HG03025 (cell line): ENCODE data around the gene HERC2.

Experiments used
- ATAC-seq: cut with Tn5 transposase; IDR thresholded peaks from one replicate; pipeline ENCODE4 v1.9.1; 2021; ENCODE audit warnings: mild to moderate bottlenecking, moderate library complexity; ENCODE audit not compliant: unreplicated experiment, low FRiP score

Gene HERC2

GRCh38 chr15:28099555-28100140 is 222.3 kb downstream of the HERC2 start:
- ATAC-seq = no peak

DNA sequence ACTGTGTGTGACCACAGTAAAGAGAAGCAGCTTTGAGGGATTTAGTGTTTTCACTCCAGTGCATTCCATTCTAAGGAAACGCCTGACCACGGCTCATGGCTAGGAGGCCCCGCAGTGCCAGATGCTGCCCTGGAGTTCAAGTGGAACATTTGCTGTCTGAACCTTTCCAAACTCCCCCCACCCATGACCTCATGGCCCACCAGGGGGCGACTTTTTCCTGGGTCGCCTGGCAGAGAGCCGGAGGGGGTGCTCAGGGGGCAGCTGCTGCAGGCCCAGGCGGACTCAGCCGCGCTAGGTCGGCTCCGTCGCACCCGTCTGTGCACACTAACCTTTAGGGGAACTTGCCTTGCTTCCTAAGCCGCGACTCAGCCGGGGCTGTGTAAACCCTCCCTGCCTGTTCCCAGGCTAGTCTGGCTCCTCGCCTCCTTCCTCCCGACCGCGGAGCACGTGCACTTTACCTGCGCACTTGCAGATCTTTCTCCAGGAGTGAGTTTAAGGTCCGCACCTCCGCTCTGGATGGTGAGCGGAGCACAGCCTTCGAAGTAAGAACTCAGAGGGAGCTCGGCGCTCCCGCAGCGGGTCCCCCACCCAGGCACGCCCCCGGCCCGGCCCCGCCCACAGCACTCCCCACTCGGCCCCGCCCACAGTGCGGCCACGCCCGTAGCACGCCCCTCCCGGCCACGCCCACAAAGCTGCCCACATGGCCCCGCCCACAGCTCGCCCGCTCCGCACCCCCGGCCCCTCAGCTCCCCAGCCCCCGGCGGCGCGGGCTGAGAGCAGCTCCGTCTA is 223.0 kb downstream of the HERC2 start, which contains the start of gene OCA2:
Gene OCA2, minus strand, starts transcription at position 550 of the 789 bp plus-strand sequence. CDS start 17,441 bp downstream, outside the sequence.
- no peak for ATAC-seq

DNA sequence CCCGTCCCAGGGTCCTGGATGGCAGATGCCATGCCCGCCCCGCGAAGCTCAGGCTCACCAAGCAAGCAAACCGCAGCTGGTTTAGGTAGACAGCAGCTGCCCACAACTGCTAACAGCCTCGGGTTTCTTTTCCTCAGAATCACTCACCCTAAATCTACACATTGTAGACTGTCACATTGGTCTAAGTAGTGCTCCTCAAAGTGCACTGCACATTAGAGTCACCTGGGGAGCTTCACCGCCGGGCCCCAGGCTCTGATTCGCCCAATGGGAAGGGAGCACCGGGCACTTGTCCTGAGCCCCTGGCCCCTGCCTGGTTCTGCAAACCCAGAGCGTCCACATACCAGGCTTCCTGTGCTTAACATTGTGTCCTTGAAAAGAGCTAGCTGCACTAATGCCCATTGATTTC is 223.6 kb downstream of the HERC2 start:
- no peak for ATAC-seq

DNA sequence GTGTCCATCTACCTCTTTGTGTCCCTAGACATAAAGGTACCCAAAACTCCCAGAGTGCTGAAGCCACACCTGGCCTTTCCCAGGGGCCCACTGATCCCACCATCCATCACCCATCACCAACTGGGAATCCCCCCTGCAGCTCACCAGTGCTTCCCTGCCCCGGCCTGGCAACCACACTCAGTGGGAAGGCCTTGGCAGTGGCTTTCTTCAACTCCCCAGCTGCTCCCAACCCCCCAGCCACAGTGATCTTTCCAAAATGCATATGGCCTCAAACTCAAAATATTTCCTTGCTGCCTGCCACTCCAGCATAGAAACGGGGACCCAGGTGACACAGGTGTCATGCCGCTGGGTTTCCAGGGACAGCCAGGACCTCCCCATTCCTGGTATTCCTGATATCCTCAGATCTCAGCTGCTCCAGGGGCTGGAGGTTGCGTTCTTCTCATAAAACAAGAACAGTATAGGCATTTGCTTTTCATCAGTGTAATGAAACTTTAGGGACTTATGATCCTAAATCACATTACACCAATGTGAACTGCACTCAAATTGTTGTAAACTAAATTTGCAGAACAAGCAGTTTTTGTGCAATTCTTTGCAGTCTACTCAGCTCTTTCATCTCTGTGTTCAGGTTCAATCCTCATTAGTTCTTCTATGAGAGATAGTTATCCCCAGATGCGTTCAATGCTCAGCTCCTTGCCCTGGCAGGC is 224.2 kb downstream of the HERC2 start:
- no peak for ATAC-seq

DNA sequence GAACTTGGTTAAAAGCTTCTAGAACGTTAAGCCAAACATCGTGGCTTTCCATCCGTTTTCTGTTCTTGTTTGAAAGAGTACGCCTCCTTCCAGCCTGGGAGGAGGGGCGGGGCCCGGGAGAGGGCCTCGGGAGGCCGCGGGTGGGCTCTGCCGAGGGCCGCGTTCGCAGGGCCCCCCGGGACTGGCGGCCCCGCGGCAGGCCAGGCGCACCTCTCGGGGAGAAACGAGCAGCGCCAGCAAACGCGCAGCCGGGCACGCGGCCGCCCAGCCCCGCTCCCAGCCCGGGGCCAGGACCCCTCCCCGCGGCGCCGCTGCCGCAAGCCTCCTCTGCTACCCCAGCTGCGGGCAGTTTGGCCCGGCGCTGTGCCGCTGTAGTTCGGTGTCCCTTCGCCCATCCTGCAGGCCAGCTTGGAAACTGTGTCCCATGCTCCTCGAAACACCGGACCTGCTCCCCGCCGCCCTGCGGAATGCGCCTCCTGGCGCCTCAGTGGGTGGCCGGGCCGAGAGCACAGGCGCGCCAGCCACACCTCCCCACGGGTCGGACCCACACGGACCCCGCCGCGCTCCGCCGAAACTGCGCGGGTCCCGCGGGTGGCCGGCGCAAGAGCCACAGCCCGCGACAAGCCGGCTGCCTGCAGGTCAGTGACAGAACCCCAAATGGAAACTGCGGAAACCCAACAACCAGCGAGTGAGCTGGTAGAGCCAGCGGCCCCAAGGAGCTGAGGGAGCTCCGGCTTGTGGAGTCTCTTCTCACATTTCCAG is 225.1 kb downstream of the HERC2 start:
- ATAC-seq = no peak

DNA sequence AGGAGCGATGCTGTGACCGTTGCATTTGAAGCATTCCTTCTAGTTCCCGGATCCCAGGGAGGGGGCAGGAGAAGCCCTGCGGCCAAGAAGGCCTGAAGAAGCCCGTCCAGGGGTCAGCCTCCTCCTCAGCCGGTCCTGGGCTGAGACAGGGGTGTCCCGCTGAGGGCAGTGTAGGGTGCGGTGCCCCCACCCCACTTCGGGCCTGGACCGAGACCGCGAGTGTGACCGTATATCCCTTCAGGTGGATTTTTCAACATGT is 225.6 kb downstream of the HERC2 start:
- no peak for ATAC-seq

GRCh38 chr15:28094732-28095521 is 227.1 kb downstream of the HERC2 start:
- no peak for ATAC-seq

DNA sequence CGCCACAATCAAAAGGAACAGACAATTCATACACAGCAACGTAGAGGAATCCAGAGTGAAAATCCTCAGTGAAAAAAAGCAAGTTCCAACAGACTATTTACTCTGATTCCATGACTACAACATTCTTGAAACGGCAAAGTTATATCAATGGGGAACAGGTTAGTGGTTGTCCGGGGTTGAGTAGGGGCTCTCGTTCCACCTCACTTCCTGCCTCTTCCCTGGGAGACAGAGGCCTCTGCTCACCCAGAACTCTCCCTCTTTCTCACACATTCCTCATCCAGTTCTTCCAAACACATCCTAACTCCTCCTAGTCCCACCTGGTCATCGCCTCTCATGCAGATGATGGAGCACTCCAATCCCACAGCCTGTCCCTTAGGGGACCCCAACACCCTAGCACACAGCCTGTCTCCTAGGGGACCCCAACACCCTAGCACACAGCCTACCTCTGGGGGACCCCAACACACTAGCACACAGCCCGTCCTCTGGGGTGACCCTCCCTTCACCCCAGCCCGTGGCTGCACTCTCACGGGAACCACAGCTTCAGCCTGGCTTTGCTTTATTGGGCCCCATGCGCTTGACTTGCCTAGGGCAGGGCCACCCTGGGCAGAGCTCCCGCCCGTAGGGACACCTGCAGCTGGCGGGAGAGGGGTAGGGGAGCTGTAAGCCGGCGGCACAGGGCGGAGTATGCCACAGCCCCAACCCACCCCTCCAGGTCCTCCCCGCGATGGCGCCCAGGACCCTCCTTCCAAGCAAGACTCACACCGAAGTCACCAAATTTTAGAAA is 228.0 kb downstream of the HERC2 start:
- ATAC-seq = no peak

- no peak for ATAC-seq
These were observed 230.7 kb downstream of the HERC2 start for GRCh38 chr15:28091313-28091712.

- ATAC-seq = no peak
These were observed 235.7 kb downstream of the HERC2 start for GRCh38 chr15:28086175-28086703.

- ATAC-seq = no peak
These were observed 236.3 kb downstream of the HERC2 start for GRCh38 chr15:28085489-28086174.

DNA sequence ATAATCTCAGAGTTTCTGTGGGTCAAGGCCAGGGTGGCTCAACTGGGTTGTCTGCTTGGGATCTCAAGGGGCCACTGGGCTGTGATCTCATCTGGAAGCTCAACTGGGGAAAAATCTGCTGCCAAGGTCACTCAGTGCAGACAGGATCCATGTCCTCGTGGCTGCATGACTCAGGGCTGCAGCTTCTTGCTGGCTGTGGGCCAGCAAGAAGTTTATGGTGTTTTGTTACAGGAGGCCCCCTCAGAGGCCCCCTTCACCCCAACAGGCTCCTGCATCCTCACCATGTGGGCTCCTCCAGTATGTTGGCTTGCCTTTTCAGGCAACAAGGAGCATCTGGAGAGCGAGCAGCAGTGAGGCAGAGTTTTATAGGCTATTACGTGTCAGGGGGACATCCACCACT is 237.4 kb downstream of the HERC2 start:
- no peak for ATAC-seq

DNA sequence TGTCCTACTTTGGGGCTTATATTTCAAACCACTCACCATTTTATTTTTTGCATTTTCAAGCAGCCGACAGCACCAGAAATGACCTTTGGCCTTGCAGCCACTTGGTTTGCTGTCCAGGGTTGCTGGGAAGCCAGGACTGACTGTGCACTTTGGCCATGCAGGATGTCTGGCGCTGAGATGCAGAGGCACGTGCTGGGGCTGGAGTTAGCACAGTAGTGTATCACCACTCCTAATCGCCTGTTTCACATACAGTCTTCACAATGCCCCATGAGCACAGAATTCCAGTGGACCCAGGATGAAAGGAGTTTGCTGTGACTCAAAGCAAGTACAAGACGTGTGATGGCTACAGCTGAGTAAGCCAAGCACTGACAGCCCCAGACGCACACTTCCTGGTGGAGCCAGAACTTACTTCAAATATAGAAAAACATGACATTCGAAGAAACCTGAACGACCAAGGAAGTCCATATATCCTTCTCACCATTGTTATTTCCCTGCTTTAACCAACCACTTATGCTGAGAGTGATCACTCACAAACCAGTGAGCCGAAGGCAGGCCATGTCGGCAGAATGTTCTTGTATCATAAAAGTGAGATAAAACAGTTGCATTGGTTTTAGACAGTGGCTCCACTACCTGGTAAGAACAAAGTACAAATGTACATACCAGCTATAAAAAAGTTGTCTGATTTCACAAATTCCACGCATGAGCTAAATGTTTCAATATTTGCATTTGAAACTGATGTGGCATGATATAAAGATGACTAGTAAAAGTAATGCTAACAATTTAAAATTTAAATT is 238.9 kb downstream of the HERC2 start:
- ATAC-seq = no peak

DNA sequence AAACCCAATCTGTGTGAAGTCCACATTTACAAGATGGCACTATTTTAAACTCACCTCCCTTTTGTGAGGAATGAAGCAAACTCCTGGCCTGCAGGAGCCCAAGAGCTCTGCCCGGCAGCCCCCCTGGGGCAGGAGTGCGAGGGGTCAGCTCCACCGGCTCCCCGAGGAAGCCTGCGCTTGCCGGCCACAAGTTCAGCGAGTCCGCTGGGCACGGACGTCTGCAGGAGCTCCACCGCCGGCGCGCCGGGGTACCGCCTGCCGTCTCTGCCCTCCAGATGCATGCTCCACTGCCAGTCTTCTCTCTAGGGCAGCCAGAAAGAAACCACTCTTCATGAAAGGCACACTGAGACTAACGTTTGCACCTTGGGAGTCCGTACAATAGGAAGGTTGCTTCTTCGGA is 240.4 kb downstream of the HERC2 start:
- ATAC-seq = no peak

DNA sequence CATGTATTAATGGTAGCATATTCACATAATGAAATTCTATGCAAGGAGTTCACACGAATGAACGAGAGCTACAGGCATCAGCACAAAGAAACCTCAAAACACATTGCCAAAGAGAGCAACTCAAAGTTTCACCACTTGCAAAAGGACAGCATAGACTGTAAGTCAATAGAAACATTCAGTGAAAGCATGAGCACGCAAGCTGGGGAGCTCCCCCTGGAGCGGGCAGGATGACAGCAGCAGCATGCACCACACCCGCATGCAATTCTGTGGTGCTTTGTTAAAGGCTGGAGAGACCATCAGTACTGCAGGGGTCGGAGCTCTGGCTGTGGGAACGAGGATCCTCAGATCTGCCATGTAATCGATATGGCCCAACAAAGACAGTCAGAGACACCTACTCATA is 241.6 kb downstream of the HERC2 start:
- ATAC-seq = no peak

DNA sequence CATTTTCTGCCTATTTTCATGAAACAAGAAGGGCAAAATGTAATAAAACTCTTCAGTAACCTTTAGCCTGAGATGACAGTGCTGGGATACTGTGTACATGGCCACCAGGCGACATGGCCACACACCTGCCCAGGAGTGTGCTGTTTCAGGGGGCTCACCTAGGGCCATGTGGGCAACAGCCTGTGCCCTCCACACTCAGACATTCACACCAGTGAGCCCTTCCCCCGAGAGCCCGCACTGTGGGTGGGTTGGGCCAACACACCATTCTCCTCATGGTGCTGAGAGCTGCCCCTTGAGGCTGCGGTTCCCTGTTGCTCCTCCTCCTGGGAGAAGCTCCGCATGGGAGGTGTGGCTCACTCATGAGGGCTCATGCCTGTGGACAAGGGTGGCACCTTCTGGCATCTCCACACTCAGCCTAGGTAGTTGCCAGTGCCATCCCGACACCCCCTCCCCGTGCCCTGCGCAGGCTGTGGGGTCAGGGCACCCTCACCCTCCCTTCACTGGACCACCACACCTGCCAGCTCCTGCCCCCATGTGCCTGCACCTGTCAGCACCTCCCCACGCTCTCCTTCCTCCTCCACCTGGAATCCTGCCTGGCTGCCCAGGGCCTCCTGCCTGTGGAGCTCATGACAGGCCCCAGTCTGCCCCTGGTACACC is 242.5 kb downstream of the HERC2 start:
- no peak for ATAC-seq

GRCh38 chr15:28078191-28078719 is 243.7 kb downstream of the HERC2 start:
- no peak for ATAC-seq
